ENCODE measurements around the gene LRRFIP1.

Gene LRRFIP1

GRCh38 chr2:237695201-237695780, 67.9 kb downstream of the LRRFIP1 start:
- peak overlapping the region; percentile 94 to 100 (median 98) for H3K4me2 ChIP-seq

GRCh38 chr2:237696461-237696860, 69.1 kb downstream of the LRRFIP1 start:
- H3K4me1 ChIP-seq, result peaks cover 70 to 84% (median 78%) of the 10 kb centered on the region in 10 experiments
- peaks cover 0 to 6% (median 0%) of the 10 kb centered on the region in 11 experiments; a peak in 6 of 22 replicates for H3K36me3 ChIP-seq
- no peaks in the 10 kb centered on the region for H3K27me3 ChIP-seq
- peak overlapping the region; percentile 89 to 99 (median 98); a peak in 21 of 22 replicates for H3K9ac ChIP-seq
- H3K4me3 ChIP-seq, result peak overlapping the region in 9 of 10 experiments; percentile 81 to 96 (median 93); a peak in 16 of 20 replicates
- peaks cover 50 to 90% (median 76%) of the 10 kb centered on the region in 11 experiments for H4K20me1 ChIP-seq
- peak overlapping the region; percentile 94 to 100 (median 98) for H3K4me2 ChIP-seq
- peak overlapping the region; percentile 91 to 98 (median 96); a peak in 21 of 22 replicates for H3K27ac ChIP-seq
- no peaks in the 10 kb centered on the region for H3K9me3 ChIP-seq (replicated peaks in 1 of 11)
- no peak for TF ChIP-seq Cebpa-rat (IDR thresholded peaks at IDR 0.05)

More at GRCh38 chr2:237695201-237695780, 67.9 kb downstream of the LRRFIP1 start:
- H3K27ac ChIP-seq, result peak overlapping the region; percentile 91 to 98 (median 96); a peak in 21 of 22 replicates
- no peaks in the 10 kb centered on the region for H3K27me3 ChIP-seq
- H4K20me1 ChIP-seq, result peaks cover 38 to 79% (median 65%) of the 10 kb centered on the region in 11 experiments; a peak in 21 of 22 replicates
- H3K9ac ChIP-seq, result peak overlapping the region; percentile 89 to 99 (median 98)
- no peaks in the 10 kb centered on the region for H3K9me3 ChIP-seq (replicated peaks in 1 of 11)
- TF ChIP-seq Cebpa-rat (IDR thresholded peaks at IDR 0.05), result no peak
- H3K4me1 ChIP-seq, result peaks cover 66 to 84% (median 75%) of the 10 kb centered on the region in 10 experiments
- H3K4me3 ChIP-seq, result peak overlapping the region; percentile 81 to 96 (median 93)
- H3K36me3 ChIP-seq, result peaks cover 0 to 6% (median 0%) of the 10 kb centered on the region in 11 experiments; a peak in 6 of 22 replicates

- peaks cover 62 to 100% (median 89%) of the 10 kb centered on the region in 11 experiments for H4K20me1 ChIP-seq
- H3K27ac ChIP-seq, result peak overlapping the region; percentile 11 to 98 (median 95); a peak in 20 of 22 replicates
- peak overlapping the region; percentile 94 to 100 (median 98) for H3K4me2 ChIP-seq
- H3K36me3 ChIP-seq, result peaks cover 0 to 6% (median 0%) of the 10 kb centered on the region in 11 experiments; a peak in 6 of 22 replicates
- peaks cover 84 to 96% (median 90%) of the 10 kb centered on the region in 10 experiments for H3K4me1 ChIP-seq
- no peaks in the 10 kb centered on the region for H3K9me3 ChIP-seq (replicated peaks in 1 of 11)
- no peaks in the 10 kb centered on the region for H3K27me3 ChIP-seq
- H3K9ac ChIP-seq, result peak overlapping the region; percentile 89 to 99 (median 98)
- H3K4me3 ChIP-seq, result peak overlapping the region in 6 of 10 experiments; percentile 29 to 96 (median 60); a peak in 10 of 20 replicates
- no peak for TF ChIP-seq Cebpa-rat (IDR thresholded peaks at IDR 0.05)
These were observed 70.4 kb downstream of the LRRFIP1 start for GRCh38 chr2:237697586-237698357.

- Histone ChIP-seq H3K27ac (peak overlapping the region in 10 of 11 experiments; percentile 29 to 98 (median 95); a peak in 19 of 22 replicates), H3K4me3 (peak overlapping the region in 4 of 10 experiments; percentile 5 to 38 (median 21); a peak in 5 of 20 replicates), H4K20me1 (peaks cover 68 to 100% (median 89%) of the 10 kb centered on the region in 11 experiments), H3K9me3 (replicated peaks in 1 of 11) (no peaks in the 10 kb centered on the region), H3K36me3 (peaks cover 0 to 6% (median 0%) of the 10 kb centered on the region in 11 experiments; a peak in 6 of 22 replicates), H3K27me3 (no peaks in the 10 kb centered on the region), H3K4me2 (peak overlapping the region; percentile 94 to 100 (median 98)), H3K4me1 (peaks cover 89 to 100% (median 96%) of the 10 kb centered on the region in 10 experiments), H3K9ac (peak overlapping the region; percentile 89 to 99 (median 98); a peak in 20 of 22 replicates)
- TF ChIP-seq Cebpa-rat (IDR thresholded peaks at IDR 0.05), result no peak
These were observed 70.9 kb downstream of the LRRFIP1 start for GRCh38 chr2:237698358-237698694.

- H3K9ac ChIP-seq, result peak overlapping the region; percentile 63 to 99 (median 78)
- H3K27ac ChIP-seq, result peak overlapping the region; percentile 67 to 97 (median 87)
- peaks cover 84 to 100% (median 93%) of the 10 kb centered on the region in 11 experiments for H4K20me1 ChIP-seq
These were observed 72.6 kb downstream of the LRRFIP1 start for GRCh38 chr2:237699870-237700511.

GRCh38 chr2:237700512-237701032, 73.2 kb downstream of the LRRFIP1 start:
- no peak for TF ChIP-seq Cebpa-rat (IDR thresholded peaks at IDR 0.05)
- peak overlapping the region; percentile 5 to 57 (median 46); a peak in 15 of 20 replicates for H3K4me3 ChIP-seq
- no peaks in the 10 kb centered on the region; a peak in 1 of 22 replicates for H3K9me3 ChIP-seq (replicated peaks in 1 of 11)
- H3K4me1 ChIP-seq, result peaks cover 100% of the 10 kb centered on the region in 10 experiments
- peaks cover 0 to 16% (median 9%) of the 10 kb centered on the region in 11 experiments; a peak in 14 of 22 replicates for H3K36me3 ChIP-seq
- H4K20me1 ChIP-seq, result peaks cover 90 to 100% (median 99%) of the 10 kb centered on the region in 11 experiments
- H3K27ac ChIP-seq, result peak overlapping the region; percentile 67 to 97 (median 87)
- H3K9ac ChIP-seq, result peak overlapping the region; percentile 63 to 99 (median 78); a peak in 21 of 22 replicates
- H3K4me2 ChIP-seq, result peak overlapping the region; percentile 94 to 100 (median 98)
- no peaks in the 10 kb centered on the region for H3K27me3 ChIP-seq

More at GRCh38 chr2:237699870-237700511, 72.6 kb downstream of the LRRFIP1 start:
- Histone ChIP-seq H3K4me2 (peak overlapping the region; percentile 94 to 100 (median 98)), H3K4me3 (peak overlapping the region; percentile 13 to 57 (median 42); a peak in 17 of 20 replicates), H3K9me3 (replicated peaks in 1 of 11) (no peaks in the 10 kb centered on the region; a peak in 1 of 22 replicates), H3K4me1 (peaks cover 98 to 100% (median 100%) of the 10 kb centered on the region in 10 experiments), H3K36me3 (peaks cover 0 to 10% (median 6%) of the 10 kb centered on the region in 11 experiments; a peak in 11 of 22 replicates), H3K27me3 (no peaks in the 10 kb centered on the region)
- no peak for TF ChIP-seq Cebpa-rat (IDR thresholded peaks at IDR 0.05)

GRCh38 chr2:237701033-237701858, 73.9 kb downstream of the LRRFIP1 start:
- no peak for TF ChIP-seq Cebpa-rat (IDR thresholded peaks at IDR 0.05)
- peak overlapping the region; percentile 94 to 100 (median 98) for H3K4me2 ChIP-seq
- peak overlapping the region; percentile 67 to 97 (median 87) for H3K27ac ChIP-seq
- H3K4me1 ChIP-seq, result peaks cover 100% of the 10 kb centered on the region in 10 experiments
- H4K20me1 ChIP-seq, result peaks cover 93 to 100% (median 100%) of the 10 kb centered on the region in 11 experiments
- peaks cover 0 to 22% (median 15%) of the 10 kb centered on the region in 11 experiments; a peak in 14 of 22 replicates for H3K36me3 ChIP-seq
- H3K9ac ChIP-seq, result peak overlapping the region; percentile 63 to 99 (median 78)
- no peaks in the 10 kb centered on the region for H3K27me3 ChIP-seq
- no peaks in the 10 kb centered on the region; a peak in 1 of 22 replicates for H3K9me3 ChIP-seq (replicated peaks in 1 of 11)
- H3K4me3 ChIP-seq, result peak overlapping the region; percentile 23 to 57 (median 46)

Data from BLaER1 treated with 17β-estradiol and CSF1 and Interleukin-3, amounts not matched to agents 10 nM and 100 nM (cell line).